Fibroblast of villous mesenchyme (primary cell): ENCODE results near the gene KIF6. TPM values are rescaled to one million over a fixed set of nuclear protein-coding genes. Genes with fewer than 3 reads are reported as not detected.

Experiments used
- DNase-seq: peaks from one replicate; pipeline ENCODE4 v3.0.0-alpha.2; 2010; ENCODE audit warnings: low read depth
- H3K4me3 ChIP-seq: 2 replicates; pipeline ENCODE4 v1.5.1; 2011; ENCODE audit warnings: low read depth, mild to moderate bottlenecking, low read length
- total RNA-seq: library from RNA; depleted of rRNA; stranded (reverse); fragments of >200 nt; gene quantifications from 2 replicates; pipeline ENCODE4 v1.2.3, GENCODE V29; 2012
- TF ChIP-seq, protein P1 (sequence below): IDR thresholded peaks from 2 replicates; pipeline ENCODE4 v1.5.1; 2012; ENCODE audit warnings: low read depth, mild to moderate bottlenecking, low read length; ENCODE audit not compliant: insufficient read depth

The KIF6 gene
- total RNA-seq, 1 donor, result 0.43 TPM

- TF ChIP-seq, protein P1, sequence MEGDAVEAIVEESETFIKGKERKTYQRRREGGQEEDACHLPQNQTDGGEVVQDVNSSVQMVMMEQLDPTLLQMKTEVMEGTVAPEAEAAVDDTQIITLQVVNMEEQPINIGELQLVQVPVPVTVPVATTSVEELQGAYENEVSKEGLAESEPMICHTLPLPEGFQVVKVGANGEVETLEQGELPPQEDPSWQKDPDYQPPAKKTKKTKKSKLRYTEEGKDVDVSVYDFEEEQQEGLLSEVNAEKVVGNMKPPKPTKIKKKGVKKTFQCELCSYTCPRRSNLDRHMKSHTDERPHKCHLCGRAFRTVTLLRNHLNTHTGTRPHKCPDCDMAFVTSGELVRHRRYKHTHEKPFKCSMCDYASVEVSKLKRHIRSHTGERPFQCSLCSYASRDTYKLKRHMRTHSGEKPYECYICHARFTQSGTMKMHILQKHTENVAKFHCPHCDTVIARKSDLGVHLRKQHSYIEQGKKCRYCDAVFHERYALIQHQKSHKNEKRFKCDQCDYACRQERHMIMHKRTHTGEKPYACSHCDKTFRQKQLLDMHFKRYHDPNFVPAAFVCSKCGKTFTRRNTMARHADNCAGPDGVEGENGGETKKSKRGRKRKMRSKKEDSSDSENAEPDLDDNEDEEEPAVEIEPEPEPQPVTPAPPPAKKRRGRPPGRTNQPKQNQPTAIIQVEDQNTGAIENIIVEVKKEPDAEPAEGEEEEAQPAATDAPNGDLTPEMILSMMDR, result no peak
- no peak overlapping the region for H3K4me3 ChIP-seq
- no peak for DNase-seq
These were observed 116.4 kb downstream of the KIF6 start for GRCh38 chr6:39608652-39609345.

DNA sequence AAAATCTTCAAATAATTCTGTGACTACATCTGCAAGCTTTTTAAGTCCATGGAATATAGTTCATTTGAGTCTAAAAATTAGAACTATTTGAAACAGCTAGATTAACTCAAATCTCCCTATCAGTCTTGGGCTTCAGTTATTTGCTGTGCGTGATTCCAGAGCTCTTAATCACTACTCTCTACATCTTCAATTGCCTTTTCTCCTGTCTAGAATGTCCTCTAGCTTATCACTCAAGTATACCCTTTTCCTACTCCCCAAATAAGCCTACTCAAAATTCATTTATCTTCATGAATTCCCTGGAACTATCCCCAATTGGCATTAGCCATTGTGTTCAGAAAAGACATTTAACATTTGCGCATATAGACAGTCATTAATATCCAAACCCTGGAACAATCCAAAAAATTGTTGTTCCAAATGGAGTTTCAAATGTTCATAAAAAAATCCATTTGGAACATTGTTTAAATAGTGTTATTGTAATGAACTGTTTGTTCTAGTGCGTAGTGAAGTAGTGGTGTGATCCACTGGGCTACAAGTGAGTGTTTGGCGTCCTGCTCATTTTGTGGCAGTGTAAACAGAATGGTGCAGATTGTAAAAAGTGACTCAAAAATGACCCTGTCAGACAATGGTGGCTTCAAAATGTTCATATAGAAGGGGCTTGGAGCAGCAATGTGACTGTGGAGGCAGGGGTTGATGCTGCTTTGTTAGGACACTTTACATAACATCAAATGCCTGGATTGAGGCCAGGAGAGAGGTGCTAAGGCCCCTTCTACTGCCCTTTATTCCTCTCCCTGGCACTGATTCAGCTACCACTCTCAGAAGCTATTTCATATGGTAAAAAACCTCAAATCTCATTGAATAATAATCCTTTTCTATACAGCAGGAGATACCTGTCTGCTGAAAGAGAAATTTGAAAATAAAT, 122.3 kb downstream of the KIF6 start:
- TF ChIP-seq, protein P1, result no peak
- DNase-seq, result no peak

GRCh38 chr6:39599973-39600372, 125.2 kb downstream of the KIF6 start:
- TF ChIP-seq, protein P1, result no peak
- no peak overlapping the region for H3K4me3 ChIP-seq
- DNase-seq, result peak; percentile 1

More for the DNA sequence above, 122.3 kb downstream of the KIF6 start:
- H3K4me3 ChIP-seq, result no peak overlapping the region

DNA sequence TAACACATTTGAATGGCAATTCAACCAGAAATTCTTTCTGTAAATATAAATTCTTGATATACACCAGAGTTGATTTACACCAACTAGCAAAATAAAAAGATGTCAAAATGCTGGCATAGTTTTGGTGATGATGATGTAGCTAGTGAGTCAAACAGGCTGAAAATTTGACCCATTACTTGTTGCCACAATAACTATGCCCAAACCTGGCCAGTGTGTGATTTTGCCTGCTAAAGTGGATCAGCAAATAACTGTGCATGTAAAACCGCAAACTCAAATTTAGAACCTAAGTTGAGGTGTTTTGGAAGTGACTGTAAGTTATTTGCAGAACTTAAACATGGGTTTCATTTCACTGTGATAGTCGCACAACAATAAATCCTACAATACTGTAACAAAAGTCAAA, 125.9 kb downstream of the KIF6 start:
- TF ChIP-seq, protein P1, result no peak
- H3K4me3 ChIP-seq, result no peak overlapping the region
- no peak for DNase-seq

- TF ChIP-seq, protein P1, result no peak
- H3K4me3 ChIP-seq, result no peak overlapping the region
- DNase-seq, result no peak
These were observed 130.9 kb downstream of the KIF6 start for GRCh38 chr6:39594285-39594684.

GRCh38 chr6:39593646-39594045, 131.6 kb downstream of the KIF6 start:
- TF ChIP-seq, protein P1, result no peak
- DNase-seq, result no peak
- H3K4me3 ChIP-seq, result no peak overlapping the region
